HCT116 (cell line): ENCODE results near the gene CREG1.

Experiments
- CEBPB ChIP-seq: IDR thresholded peaks from 2 replicates; pipeline ENCODE4 v1.6.1; 2012; ENCODE audit warnings: low read depth
- CTCF ChIP-seq, 3 experiments: fragments of 200-600 bp in 1 of 3; sonication (generic) in 1 of 3; IDR thresholded peaks in 2 of 3; conservative IDR thresholded peaks in 1 of 3; 2 replicates each; pipeline ENCODE4 v1.5.1; 2012 to 2017; ENCODE audit warnings: low read depth in 2 of 3, low read length in 2 of 3, antibody characterized with exemption in 1 of 3, borderline replicate concordance in 1 of 3, control low read depth in 1 of 3, mild to moderate bottlenecking in 1 of 3, mixed read lengths in 1 of 3, mixed run types in 1 of 3, moderate library complexity in 1 of 3; ENCODE audit not compliant: insufficient read depth in 1 of 3
- MAX ChIP-seq: IDR thresholded peaks from 2 replicates; pipeline ENCODE4 v1.6.1; 2012
- POLR2A ChIP-seq: IDR thresholded peaks from 2 replicates; pipeline ENCODE4 v1.7.0; 2011; ENCODE audit warnings: borderline replicate concordance; ENCODE audit not compliant: insufficient read depth, insufficient read length; ENCODE audit errors: extremely low read depth
- YY1 ChIP-seq: IDR thresholded peaks from 2 replicates; pipeline ENCODE4 v1.6.1; 2011; ENCODE audit warnings: low read length, low read depth, moderate library complexity, mild to moderate bottlenecking; ENCODE audit not compliant: insufficient replicate concordance; ENCODE audit errors: extremely low read depth
- TF ChIP-seq, protein P1 (sequence below): IDR thresholded peaks from 2 replicates; pipeline ENCODE4 v1.6.1; 2012

DNA sequence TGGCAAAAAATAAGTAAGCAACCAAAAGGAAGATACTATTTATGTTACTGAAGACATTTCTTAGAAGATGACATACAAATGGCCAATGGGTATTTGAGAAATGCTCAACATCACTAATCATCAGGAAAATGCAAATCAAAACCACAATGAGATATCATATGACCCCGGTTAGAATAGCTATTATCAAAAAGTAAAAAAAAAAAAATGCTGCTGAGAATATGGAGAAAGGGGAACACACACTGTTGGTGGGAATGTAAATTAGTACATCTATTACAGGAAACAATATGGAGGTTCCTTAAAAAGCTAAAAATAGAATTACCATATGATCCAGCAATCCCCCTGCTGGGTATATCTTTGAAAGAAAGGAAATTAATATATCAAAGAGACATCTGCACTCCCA lies 34.3 kb upstream of the CREG1 start:
- TF ChIP-seq CEBPB (no peak), CTCF (IDR thresholded peaks at IDR 0.05 in 2 of 3, conservative IDR thresholded peaks at IDR 0.05 in 1 of 3; ENCODE audit: borderline replicate concordance in 1 of 3, insufficient read depth in 1 of 3, low read depth in 2 of 3, low read length in 2 of 3) (no peak), MAX (no peak), POLR2A (no peak), YY1 (no peak)
- TF ChIP-seq, protein P1, sequence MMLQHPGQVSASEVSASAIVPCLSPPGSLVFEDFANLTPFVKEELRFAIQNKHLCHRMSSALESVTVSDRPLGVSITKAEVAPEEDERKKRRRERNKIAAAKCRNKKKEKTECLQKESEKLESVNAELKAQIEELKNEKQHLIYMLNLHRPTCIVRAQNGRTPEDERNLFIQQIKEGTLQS: no peak
